Measurements from ENCODE around the gene ABHD17C.

Gene ABHD17C

GRCh38 chr15:80747317-80748053 lies 52.4 kb downstream of the ABHD17C start:
- no peak overlapping the region for H3K4me3 ChIP-seq (ENCODE audit: low read depth, low read length)
- no peak for TF ChIP-seq CTCF (IDR thresholded peaks at IDR 0.05; ENCODE audit: low read depth, low read length)

DNA sequence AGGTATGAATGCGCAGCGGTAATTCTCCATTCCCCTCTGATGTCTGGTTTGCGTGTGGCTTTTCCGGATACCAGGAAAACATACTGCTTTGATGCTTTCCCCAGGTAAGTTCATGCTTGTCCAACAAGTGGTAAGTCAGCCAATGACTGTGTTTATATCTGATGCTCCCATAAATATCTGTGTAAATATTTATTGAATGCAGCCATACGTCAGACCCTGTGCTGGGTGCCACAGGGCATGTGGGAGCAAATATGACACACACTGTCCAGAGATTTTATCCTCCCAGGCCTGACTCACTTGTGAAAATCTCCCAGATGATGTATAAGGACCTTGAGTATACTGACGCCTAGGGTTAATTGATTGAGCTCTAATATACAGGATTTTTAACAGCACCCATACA lies 54.5 kb downstream of the ABHD17C start:
- TF ChIP-seq CTCF (IDR thresholded peaks at IDR 0.05; ENCODE audit: low read depth, low read length): no peak
- no peak overlapping the region for H3K4me3 ChIP-seq (ENCODE audit: low read depth, low read length)

DNA sequence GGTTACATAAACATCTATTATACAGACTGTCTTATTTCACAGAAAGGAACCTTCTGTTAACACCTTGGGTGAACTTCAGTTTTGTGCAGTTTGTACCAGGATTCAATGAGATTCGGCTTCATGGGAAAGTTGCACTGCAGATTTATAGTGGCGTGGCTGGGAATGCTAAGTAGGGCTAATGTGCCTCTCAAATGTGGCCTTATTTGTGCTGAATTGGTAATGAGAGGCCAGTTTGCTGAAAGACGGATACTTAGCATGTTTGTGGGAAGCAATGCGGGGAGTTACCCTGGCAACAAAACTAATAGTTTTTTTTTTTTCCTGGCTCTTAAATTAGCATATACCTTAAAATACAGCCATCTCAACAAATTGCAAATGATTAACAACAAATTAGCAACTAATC lies 55.5 kb downstream of the ABHD17C start:
- H3K4me3 ChIP-seq (ENCODE audit: low read depth, low read length): no peak overlapping the region
- no peak for TF ChIP-seq CTCF (IDR thresholded peaks at IDR 0.05; ENCODE audit: low read depth, low read length)

DNA sequence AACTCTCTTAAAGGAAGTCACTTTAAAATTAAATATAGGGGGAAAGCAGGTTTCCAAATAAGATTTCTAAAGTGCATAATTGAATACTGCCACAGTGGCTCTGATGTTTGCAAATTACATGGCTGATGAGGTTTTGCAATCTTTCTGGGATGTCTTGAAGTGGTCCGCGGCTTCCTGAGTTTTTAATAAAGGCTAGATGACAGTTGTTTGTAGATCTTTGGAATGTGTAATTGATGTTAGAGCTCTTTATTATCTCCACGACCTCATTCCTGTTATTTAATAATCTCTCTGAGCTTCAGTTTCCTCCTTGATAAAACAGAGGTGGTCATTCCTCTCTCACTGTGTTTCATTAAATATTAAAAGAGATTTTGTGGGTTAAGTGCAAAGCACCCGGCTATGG lies 57.1 kb downstream of the ABHD17C start:
- H3K4me3 ChIP-seq (ENCODE audit: low read depth, low read length): no peak overlapping the region
- TF ChIP-seq CTCF (IDR thresholded peaks at IDR 0.05; ENCODE audit: low read depth, low read length): no peak

DNA sequence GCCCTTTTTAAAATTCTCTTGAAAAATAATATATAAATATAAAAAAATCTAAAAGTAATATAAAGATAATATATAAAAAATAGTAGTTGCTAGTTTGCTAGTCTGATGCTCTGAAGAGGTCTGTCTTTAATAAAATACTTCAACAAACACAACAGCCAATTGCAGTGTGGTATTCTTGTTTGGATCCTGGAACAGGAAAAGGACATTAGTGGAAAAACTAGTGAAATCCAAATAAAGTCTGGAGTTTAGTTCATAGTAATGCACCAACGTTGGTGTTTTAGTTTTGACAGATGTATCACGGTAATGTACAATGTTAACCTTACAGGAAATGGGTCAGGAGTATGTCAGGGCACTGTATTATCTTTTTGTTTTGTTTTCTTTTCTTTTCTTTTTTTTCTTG lies 58.1 kb downstream of the ABHD17C start:
- TF ChIP-seq CTCF (IDR thresholded peaks at IDR 0.05; ENCODE audit: low read depth, low read length): no peak
- no peak overlapping the region for H3K4me3 ChIP-seq (ENCODE audit: low read depth, low read length)

- no peak overlapping the region for H3K4me3 ChIP-seq (ENCODE audit: low read depth, low read length)
- no peak for TF ChIP-seq CTCF (IDR thresholded peaks at IDR 0.05; ENCODE audit: low read depth, low read length)
These were observed 58.9 kb downstream of the ABHD17C start for GRCh38 chr15:80754014-80754413.

GRCh38 chr15:80755885-80756284 lies 60.8 kb downstream of the ABHD17C start:
- no peak overlapping the region for H3K4me3 ChIP-seq (ENCODE audit: low read depth, low read length)
- no peak for TF ChIP-seq CTCF (IDR thresholded peaks at IDR 0.05; ENCODE audit: low read depth, low read length)
